ENCODE measurements around the gene UBE2C. TPM values are rescaled to one million over a fixed set of nuclear protein-coding genes. Genes with fewer than 3 reads are reported as not detected.

Gene UBE2C
- polyA plus RNA-seq, 1 donor from 2014 or later = 2.5 TPM

GRCh38 chr20:45818239-45818638 is 5.8 kb downstream of the UBE2C start:
- Histone ChIP-seq H3K27ac (ENCODE audit: low read length) (no peak overlapping the region), H3K9me2 (ENCODE audit: insufficient read depth, low read length) (no peaks in the 10 kb centered on the region), H3K4me2 (ENCODE audit: low read length) (no peak overlapping the region), H2AFZ (ENCODE audit: low read depth, low read length) (no peak overlapping the region), H3K36me3 (ENCODE audit: insufficient read depth, low read length) (no peaks in the 10 kb centered on the region), H4K20me1 (ENCODE audit: insufficient read depth) (no peaks in the 10 kb centered on the region), H3K27me3 (ENCODE audit: insufficient read depth, low read depth, low read length) (no peaks in the 10 kb centered on the region), H3F3A (ENCODE audit: insufficient read depth, low read length, poor library complexity, severe bottlenecking) (no peaks in the 10 kb centered on the region), H3K4me3 (ENCODE audit: low read length) (no peak overlapping the region), H3K79me2 (replicated peaks; ENCODE audit: insufficient read depth, low read length) (peaks cover under 1% of the 10 kb centered on the region), H3K9ac (ENCODE audit: low read length) (no peak overlapping the region), H3K9me3 (ENCODE audit: low read length) (no peaks in the 10 kb centered on the region)
- TF ChIP-seq POLR2AphosphoS5 (IDR thresholded peaks at IDR 0.05) (no peak), CTCF (IDR thresholded peaks at IDR 0.05; ENCODE audit: poor library complexity, severe bottlenecking) (no peak), RAD21 (conservative IDR thresholded peaks at IDR 0.05) (no peak), EZH2 (IDR thresholded peaks at IDR 0.05; ENCODE audit: borderline replicate concordance, insufficient read depth, low read length, poor library complexity, severe bottlenecking) (no peak), SMC3 (conservative IDR thresholded peaks at IDR 0.05; ENCODE audit: poor library complexity) (no peak), EP300 (conservative IDR thresholded peaks at IDR 0.05; ENCODE audit: poor library complexity, severe bottlenecking) (no peak), MXI1 (conservative IDR thresholded peaks at IDR 0.05; ENCODE audit: poor library complexity, severe bottlenecking) (no peak), TAF1 (IDR thresholded peaks at IDR 0.05; ENCODE audit: low read depth) (no peak)
- TF ChIP-seq, protein P1, sequence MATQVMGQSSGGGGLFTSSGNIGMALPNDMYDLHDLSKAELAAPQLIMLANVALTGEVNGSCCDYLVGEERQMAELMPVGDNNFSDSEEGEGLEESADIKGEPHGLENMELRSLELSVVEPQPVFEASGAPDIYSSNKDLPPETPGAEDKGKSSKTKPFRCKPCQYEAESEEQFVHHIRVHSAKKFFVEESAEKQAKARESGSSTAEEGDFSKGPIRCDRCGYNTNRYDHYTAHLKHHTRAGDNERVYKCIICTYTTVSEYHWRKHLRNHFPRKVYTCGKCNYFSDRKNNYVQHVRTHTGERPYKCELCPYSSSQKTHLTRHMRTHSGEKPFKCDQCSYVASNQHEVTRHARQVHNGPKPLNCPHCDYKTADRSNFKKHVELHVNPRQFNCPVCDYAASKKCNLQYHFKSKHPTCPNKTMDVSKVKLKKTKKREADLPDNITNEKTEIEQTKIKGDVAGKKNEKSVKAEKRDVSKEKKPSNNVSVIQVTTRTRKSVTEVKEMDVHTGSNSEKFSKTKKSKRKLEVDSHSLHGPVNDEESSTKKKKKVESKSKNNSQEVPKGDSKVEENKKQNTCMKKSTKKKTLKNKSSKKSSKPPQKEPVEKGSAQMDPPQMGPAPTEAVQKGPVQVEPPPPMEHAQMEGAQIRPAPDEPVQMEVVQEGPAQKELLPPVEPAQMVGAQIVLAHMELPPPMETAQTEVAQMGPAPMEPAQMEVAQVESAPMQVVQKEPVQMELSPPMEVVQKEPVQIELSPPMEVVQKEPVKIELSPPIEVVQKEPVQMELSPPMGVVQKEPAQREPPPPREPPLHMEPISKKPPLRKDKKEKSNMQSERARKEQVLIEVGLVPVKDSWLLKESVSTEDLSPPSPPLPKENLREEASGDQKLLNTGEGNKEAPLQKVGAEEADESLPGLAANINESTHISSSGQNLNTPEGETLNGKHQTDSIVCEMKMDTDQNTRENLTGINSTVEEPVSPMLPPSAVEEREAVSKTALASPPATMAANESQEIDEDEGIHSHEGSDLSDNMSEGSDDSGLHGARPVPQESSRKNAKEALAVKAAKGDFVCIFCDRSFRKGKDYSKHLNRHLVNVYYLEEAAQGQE (IDR thresholded peaks at IDR 0.05; ENCODE audit: borderline replicate concordance) = no peak

DNA sequence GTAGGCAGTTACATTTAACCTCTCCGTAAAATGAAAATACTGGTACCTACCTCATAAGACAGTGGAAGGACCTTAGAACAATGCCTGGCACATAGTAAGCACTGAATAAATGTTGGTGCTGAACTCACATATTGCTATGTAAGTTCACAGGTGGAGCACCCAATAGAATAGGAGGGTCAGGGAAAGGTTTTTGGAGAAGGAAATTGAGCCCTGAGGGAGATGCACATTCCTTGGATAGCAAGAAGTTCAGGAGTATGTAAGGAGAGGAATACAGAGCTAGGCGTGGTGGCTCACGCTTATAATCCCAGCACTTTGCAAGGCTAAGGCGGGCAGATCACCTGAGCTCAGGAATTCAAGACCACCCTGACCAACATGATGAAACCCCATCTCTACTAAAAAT is 7.0 kb downstream of the UBE2C start:
- Histone ChIP-seq H4K20me1 (ENCODE audit: insufficient read depth) (no peaks in the 10 kb centered on the region), H3K36me3 (ENCODE audit: insufficient read depth, low read length) (no peaks in the 10 kb centered on the region), H3K4me3 (ENCODE audit: low read length) (no peak overlapping the region), H3K27me3 (ENCODE audit: insufficient read depth, low read depth, low read length) (no peaks in the 10 kb centered on the region), H3K27ac (ENCODE audit: low read length) (no peak overlapping the region), H3K9me3 (ENCODE audit: low read length) (no peaks in the 10 kb centered on the region), H3K4me2 (ENCODE audit: low read length) (no peak overlapping the region), H3F3A (ENCODE audit: insufficient read depth, low read length, poor library complexity, severe bottlenecking) (no peaks in the 10 kb centered on the region), H3K79me2 (replicated peaks; ENCODE audit: insufficient read depth, low read length) (no peaks in the 10 kb centered on the region), H3K9ac (ENCODE audit: low read length) (no peak overlapping the region), H2AFZ (ENCODE audit: low read depth, low read length) (no peak overlapping the region), H3K9me2 (ENCODE audit: insufficient read depth, low read length) (no peaks in the 10 kb centered on the region)
- TF ChIP-seq TAF1 (IDR thresholded peaks at IDR 0.05; ENCODE audit: low read depth) (no peak), EP300 (conservative IDR thresholded peaks at IDR 0.05; ENCODE audit: poor library complexity, severe bottlenecking) (no peak), EZH2 (IDR thresholded peaks at IDR 0.05; ENCODE audit: borderline replicate concordance, insufficient read depth, low read length, poor library complexity, severe bottlenecking) (no peak), POLR2AphosphoS5 (IDR thresholded peaks at IDR 0.05) (no peak), SMC3 (conservative IDR thresholded peaks at IDR 0.05; ENCODE audit: poor library complexity) (no peak), MXI1 (conservative IDR thresholded peaks at IDR 0.05; ENCODE audit: poor library complexity, severe bottlenecking) (no peak), CTCF (IDR thresholded peaks at IDR 0.05; ENCODE audit: poor library complexity, severe bottlenecking) (no peak), RAD21 (conservative IDR thresholded peaks at IDR 0.05) (no peak)
- TF ChIP-seq, protein P1 (IDR thresholded peaks at IDR 0.05; ENCODE audit: borderline replicate concordance) = no peak

Measured in neural cell (in vitro differentiated cells).